ENCODE measurements around the gene SNRNP35.

GRCh38 chr12:123475246-123475703 is 17.3 kb downstream of the SNRNP35 start:
- TF ChIP-seq MCM3 (IDR thresholded peaks at IDR 0.05) = no peak
- no peak for TF ChIP-seq CEBPB (tag; IDR thresholded peaks at IDR 0.05)
- no peak for TF ChIP-seq TEAD4 (IDR thresholded peaks at IDR 0.05; ENCODE audit: low read length)
- no peak for TF ChIP-seq TEAD4 (CRISPR knock-in tag; IDR thresholded peaks at IDR 0.05; ENCODE audit: borderline replicate concordance)
- TF ChIP-seq KLF13 (tag; IDR thresholded peaks at IDR 0.05; ENCODE audit: borderline replicate concordance, low read depth) = no peak

Data from K562 (cell line).